ENCODE results near the gene PGM1. TPM values are rescaled to one million over a fixed set of nuclear protein-coding genes. Genes with fewer than 3 reads are reported as not detected.

PGM1 gene
- total RNA-seq, 1 experiment from 2014 or later: 77.2 TPM

- no peak overlapping the region for H3K4me3 ChIP-seq (ENCODE audit: low read depth in 2 of 2, low read length in 2 of 2)
- in situ Hi-C loops (cut with HindIII; ENCODE audit: low pct_unique_long_range_greater_than_20kb, low sequenced_read_pairs) (no loop called here), intact Hi-C loops (cut with micrococcal nuclease; ENCODE audit: unreplicated experiment) (no loop called here)
- ChIA-PET POLR2A (no interaction called here), CTCF (no interaction called here)
- H3K9me3 ChIP-seq (ENCODE audit: control insufficient read depth, insufficient read depth, low read depth, low read length): peaks cover 5% of the 10 kb centered on the region; the same call in 1 of the 2 replicates
- BruUV-seq (replicated peaks): no TSS peak
- H3K4me1 ChIP-seq (ENCODE audit: control insufficient read depth, insufficient read depth, low read length): no peaks in the 10 kb centered on the region
- no peaks in the 10 kb centered on the region for H3K36me3 ChIP-seq (ENCODE audit: control insufficient read depth, insufficient read depth, low read length)
- TF ChIP-seq, protein P1, sequence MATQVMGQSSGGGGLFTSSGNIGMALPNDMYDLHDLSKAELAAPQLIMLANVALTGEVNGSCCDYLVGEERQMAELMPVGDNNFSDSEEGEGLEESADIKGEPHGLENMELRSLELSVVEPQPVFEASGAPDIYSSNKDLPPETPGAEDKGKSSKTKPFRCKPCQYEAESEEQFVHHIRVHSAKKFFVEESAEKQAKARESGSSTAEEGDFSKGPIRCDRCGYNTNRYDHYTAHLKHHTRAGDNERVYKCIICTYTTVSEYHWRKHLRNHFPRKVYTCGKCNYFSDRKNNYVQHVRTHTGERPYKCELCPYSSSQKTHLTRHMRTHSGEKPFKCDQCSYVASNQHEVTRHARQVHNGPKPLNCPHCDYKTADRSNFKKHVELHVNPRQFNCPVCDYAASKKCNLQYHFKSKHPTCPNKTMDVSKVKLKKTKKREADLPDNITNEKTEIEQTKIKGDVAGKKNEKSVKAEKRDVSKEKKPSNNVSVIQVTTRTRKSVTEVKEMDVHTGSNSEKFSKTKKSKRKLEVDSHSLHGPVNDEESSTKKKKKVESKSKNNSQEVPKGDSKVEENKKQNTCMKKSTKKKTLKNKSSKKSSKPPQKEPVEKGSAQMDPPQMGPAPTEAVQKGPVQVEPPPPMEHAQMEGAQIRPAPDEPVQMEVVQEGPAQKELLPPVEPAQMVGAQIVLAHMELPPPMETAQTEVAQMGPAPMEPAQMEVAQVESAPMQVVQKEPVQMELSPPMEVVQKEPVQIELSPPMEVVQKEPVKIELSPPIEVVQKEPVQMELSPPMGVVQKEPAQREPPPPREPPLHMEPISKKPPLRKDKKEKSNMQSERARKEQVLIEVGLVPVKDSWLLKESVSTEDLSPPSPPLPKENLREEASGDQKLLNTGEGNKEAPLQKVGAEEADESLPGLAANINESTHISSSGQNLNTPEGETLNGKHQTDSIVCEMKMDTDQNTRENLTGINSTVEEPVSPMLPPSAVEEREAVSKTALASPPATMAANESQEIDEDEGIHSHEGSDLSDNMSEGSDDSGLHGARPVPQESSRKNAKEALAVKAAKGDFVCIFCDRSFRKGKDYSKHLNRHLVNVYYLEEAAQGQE (IDR thresholded peaks at IDR 0.05; ENCODE audit: insufficient read depth in 1 of 2, low read depth in 2 of 2, low read length in 1 of 2): no peak
- TF ChIP-seq POLR2AphosphoS5 (IDR thresholded peaks at IDR 0.05; ENCODE audit: low read depth, low read length) (no peak), SIN3A (IDR thresholded peaks at IDR 0.05; ENCODE audit: borderline replicate concordance, insufficient read depth, low read depth, low read length) (no peak), TCF7L2 (IDR thresholded peaks at IDR 0.05; ENCODE audit: low read depth, low read length) (no peak), CTCF (IDR thresholded peaks at IDR 0.05) (no peak)
- no peaks in the 10 kb centered on the region for H3K27me3 ChIP-seq (ENCODE audit: control insufficient read depth, insufficient read depth, low read length)
- H3K27ac ChIP-seq (ENCODE audit: low read length): no peak overlapping the region
- DNase-seq (ENCODE audit: low read depth, low spot score): no peak
- ATAC-seq: no peak
Observed at GRCh38 chr1:63665824-63666223, 72.6 kb downstream of the PGM1 start.

DNA sequence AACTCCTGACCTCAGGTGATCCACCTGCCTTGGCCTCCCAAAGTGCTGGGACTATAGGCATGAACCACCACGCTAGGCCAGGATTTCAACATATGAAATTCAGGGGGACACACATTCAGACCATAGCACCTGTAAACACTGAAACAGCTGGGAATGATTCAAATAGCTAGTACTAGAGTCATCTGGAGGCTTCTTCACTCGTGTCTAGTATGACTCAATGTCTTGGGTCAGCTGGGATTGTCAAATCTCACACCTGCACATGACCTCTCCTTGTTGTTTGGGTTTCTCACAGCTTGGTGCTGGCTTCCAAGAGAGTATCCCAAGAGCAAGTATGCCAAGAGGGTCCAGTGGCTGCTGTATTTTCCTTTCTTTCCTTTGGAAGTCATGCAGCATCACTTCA lies 75.1 kb downstream of the PGM1 start:
- H3K36me3 ChIP-seq (ENCODE audit: control insufficient read depth, insufficient read depth, low read length): no peaks in the 10 kb centered on the region
- ATAC-seq: no peak
- no peak for DNase-seq (ENCODE audit: low read depth, low spot score)
- no peak overlapping the region for H3K27ac ChIP-seq (ENCODE audit: low read length)
- H3K4me3 ChIP-seq (ENCODE audit: low read depth in 2 of 2, low read length in 2 of 2): no peak overlapping the region
- intact Hi-C loops (cut with micrococcal nuclease; ENCODE audit: unreplicated experiment): no loop called here
- CTCF ChIA-PET: no interaction called here
- no peaks in the 10 kb centered on the region for H3K4me1 ChIP-seq (ENCODE audit: control insufficient read depth, insufficient read depth, low read length)
- BruUV-seq (replicated peaks): no TSS peak
- TF ChIP-seq, protein P1 (IDR thresholded peaks at IDR 0.05; ENCODE audit: insufficient read depth in 1 of 2, low read depth in 2 of 2, low read length in 1 of 2): no peak
- TF ChIP-seq POLR2AphosphoS5 (IDR thresholded peaks at IDR 0.05; ENCODE audit: low read depth, low read length) (no peak), TCF7L2 (IDR thresholded peaks at IDR 0.05; ENCODE audit: low read depth, low read length) (no peak), CTCF (IDR thresholded peaks at IDR 0.05) (no peak), SIN3A (IDR thresholded peaks at IDR 0.05; ENCODE audit: borderline replicate concordance, insufficient read depth, low read depth, low read length) (no peak)
- H3K9me3 ChIP-seq (ENCODE audit: control insufficient read depth, insufficient read depth, low read depth, low read length): peaks cover 5% of the 10 kb centered on the region; the same call in 1 of the 2 replicates
- in situ Hi-C loops (cut with HindIII; ENCODE audit: low pct_unique_long_range_greater_than_20kb, low sequenced_read_pairs): no loop called here
- H3K27me3 ChIP-seq (ENCODE audit: control insufficient read depth, insufficient read depth, low read length): no peaks in the 10 kb centered on the region
- POLR2A ChIA-PET: no interaction called here

Measured in Panc1 (cell line).